ENCODE measurements around the gene EDNRA.

EDNRA gene

GRCh38 chr4:147542229-147542990, 61.5 kb downstream of the EDNRA start:
- no peak for DNase-seq

- DNase-seq, result no peak
Observed at GRCh38 chr4:147543034-147543433, 62.1 kb downstream of the EDNRA start.

DNA sequence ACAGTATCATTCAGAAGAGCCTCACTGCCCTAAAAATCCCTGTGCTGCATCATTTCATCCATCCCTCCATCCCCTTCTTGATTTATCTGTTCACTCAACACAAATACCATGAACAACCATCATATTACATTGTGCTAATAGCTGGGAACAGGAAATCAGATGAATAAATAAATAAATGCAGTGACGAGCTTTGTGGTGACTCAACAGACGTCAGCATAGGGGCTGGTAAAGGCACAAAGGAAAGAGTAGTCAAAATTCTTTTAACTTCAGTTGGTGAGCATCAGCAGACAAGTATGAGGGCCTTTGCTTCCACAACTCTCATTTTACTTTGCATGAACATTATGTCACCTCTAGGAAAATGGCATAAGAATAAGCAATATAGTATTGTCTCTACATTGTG, 65.5 kb downstream of the EDNRA start:
- DNase-seq, result no peak

- no peak for DNase-seq
Observed at GRCh38 chr4:147547314-147548056, 66.6 kb downstream of the EDNRA start.

DNA sequence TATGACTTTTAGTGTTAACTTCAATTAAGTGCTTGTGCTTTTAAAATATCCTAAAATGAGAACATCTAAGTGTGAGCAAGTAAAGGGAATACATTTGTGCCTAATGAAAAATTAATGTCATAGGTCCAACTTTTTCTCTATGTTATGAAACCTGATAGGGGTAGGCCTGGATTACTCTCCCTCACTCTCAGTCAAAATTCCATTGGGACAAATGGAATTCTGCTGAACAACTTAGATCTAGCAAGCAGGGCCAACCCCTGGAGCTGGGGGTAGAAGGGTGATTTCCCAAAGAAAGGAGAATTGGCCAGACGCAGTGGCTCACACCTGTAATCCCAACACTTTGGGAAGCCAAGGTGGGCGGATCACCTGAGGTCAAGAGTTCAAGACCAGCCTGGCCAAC, 67.4 kb downstream of the EDNRA start:
- DNase-seq, result no peak

DNA sequence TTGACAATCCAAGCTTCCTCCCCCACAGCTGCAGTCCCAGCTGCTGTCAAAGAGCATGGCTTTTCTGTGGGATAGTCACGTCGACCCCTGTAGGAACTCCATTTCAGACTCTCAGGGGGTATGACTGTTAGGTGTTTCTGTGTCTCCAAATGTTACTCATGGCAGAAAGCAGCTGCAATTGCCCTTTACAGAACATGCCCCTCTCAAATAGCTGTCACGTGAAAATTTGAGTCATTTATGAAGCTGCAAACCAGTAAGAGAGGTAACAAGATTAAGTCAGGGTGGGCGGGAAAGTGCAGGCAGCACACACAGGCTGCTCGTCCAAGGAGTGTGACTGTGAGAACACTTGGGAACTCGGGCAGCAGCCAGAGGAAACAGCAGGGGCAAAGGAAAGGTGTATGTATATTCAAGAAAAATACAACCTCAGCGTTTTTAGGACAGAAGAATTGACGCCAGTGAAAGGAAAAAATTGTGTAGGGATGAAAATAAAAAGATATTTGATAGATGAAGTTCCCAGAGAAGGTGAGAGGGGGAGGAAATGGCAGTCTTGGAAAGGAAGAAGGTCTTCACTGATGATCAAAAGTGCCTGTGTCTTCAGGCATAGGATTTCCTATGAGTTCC, 69.8 kb downstream of the EDNRA start:
- no peak for DNase-seq

- DNase-seq, result no peak
Observed at GRCh38 chr4:147560625-147561024, 79.7 kb downstream of the EDNRA start.

DNA sequence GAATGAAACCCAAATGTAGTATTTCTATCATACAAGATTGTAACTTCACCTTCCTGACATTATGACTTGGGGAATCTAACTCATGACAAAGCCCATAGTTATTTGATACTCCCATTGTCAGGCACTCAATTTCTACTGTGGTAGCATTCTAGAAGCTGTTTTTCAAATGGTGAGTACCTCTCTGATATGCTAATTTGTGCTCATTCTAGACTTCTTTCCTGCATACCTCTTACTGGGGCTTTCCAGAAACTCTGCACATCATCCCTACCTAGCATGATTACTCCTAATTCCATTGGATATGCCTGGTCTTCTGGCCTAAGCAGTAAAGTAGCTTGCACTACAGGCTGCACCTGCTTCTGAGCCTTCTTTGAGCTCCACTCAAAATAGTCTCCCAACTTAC, 85.9 kb downstream of the EDNRA start:
- no peak for DNase-seq

GRCh38 chr4:147567276-147567675, 86.4 kb downstream of the EDNRA start:
- no peak for DNase-seq

GRCh38 chr4:147570616-147571015, 89.7 kb downstream of the EDNRA start:
- DNase-seq, result no peak

GRCh38 chr4:147571036-147571770, 90.3 kb downstream of the EDNRA start:
- DNase-seq, result no peak

DNA sequence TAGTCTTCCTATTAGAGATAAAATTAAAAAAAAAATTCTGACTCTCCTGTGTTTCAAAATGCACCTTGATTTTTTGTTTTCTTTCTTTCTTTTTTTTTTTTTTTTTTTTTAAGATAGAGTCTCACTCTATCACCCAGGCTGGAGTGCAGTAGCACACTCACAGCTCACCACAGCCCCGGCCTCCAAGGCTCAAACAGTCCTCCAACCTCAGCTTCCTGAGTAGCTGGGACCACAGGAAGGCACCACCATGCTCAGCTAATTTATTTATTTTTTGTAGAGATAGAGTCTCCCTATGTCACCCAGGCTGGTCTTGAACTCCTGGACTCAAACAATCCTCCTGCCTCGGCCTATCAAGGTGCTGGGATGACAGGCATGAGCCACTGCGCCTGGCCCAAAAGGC, 95.2 kb downstream of the EDNRA start:
- DNase-seq, result no peak

- DNase-seq, result no peak
Observed at GRCh38 chr4:147578051-147578476, 97.2 kb downstream of the EDNRA start.

GRCh38 chr4:147578593-147578992, 97.7 kb downstream of the EDNRA start:
- no peak for DNase-seq

GRCh38 chr4:147580396-147580795, 99.5 kb downstream of the EDNRA start:
- DNase-seq, result no peak

- DNase-seq, result no peak
Observed at GRCh38 chr4:147581606-147582350, 100.9 kb downstream of the EDNRA start.

- DNase-seq, result no peak
Observed at GRCh38 chr4:147582386-147583060, 101.6 kb downstream of the EDNRA start.

- DNase-seq, result no peak
Observed at GRCh38 chr4:147583876-147584275, 103.0 kb downstream of the EDNRA start.

DNA sequence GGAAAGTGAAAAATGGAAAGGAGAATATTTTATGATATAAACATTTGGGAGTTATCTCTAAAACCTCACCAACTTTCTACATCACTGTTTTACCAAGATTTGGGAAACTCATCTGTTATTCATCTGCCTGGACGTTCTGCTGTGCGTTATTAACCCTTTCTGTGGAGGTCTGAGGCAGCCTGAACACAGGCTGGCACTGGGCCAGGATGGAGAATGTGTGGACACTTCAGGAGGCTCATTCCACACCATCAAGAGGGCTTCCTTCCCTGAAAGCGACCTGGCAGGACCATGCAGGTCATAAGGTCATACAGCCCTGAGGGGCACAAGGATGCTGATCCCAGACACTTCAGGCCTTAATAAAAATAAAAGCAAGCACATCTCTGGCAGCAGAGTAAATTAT, 105.1 kb downstream of the EDNRA start:
- DNase-seq, result no peak

- no peak for DNase-seq
Observed at GRCh38 chr4:147586637-147587036, 105.7 kb downstream of the EDNRA start.

DNA sequence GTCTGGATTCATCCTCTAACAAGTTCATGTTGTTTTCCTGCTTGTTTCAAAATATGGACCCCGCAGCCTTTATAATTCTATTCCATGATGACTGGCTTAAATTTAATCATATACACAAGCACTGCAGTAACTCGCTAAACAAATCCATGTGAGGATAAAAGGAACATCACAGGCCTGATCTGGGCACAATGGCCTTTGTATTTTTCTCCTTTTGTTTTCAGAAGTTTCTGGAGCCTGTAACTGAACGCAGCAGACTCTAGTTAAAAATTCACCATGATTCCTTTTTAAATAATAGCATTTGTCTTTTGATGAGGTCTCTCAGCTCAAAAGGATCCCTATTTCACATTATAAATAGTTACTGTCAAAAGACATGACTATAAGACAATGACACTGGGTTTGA, 106.1 kb downstream of the EDNRA start:
- DNase-seq, result no peak

DNA sequence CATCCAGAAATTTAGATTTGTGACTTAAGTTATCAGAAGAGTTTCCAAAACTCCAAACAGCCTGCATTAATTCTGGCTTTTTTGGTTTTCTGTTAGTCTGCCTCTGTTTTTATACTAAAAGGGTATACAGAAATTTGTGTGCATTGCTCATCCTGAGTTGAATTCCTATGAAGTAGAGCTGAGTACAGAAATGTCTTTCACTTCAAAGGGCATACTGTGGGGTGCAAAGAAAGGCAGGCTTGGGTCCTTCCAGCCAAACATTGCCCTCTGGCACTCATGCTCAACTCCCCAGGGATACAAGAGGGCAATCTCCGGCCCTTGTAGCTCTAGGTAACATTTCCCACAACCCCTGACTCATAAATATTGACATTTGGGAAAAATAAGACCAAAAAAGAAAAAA, 108.7 kb downstream of the EDNRA start:
- DNase-seq, result no peak
